Stimulated activated memory B cell treated with anti-CD40 and anti-IgM and Interleukin-4, amounts not matched to agents 10 μg/mL and 1 μg/mL and 100 μg/mL, for 72 hours (primary cell): ENCODE results near the gene MED28.
"Not testable (repeated sequence)": the region's sequence is repeated elsewhere in the genome, so short reads cannot be mapped to it uniquely, and the experiment has no call there.

ENCODE experiments used
- ATAC-seq: fragments of 150-1000 bp; cut with Tn5 transposase; 2 replicates; pipeline ENCODE4 v1.10.0; 2021
- H3K27ac Mint-ChIP-seq: one replicate; pipeline ENCODE4 v1.8.0; 2022; ENCODE audit warnings: mild to moderate bottlenecking, mixed read lengths
- H3K27me3 Mint-ChIP-seq: one replicate; pipeline ENCODE4 v1.8.0; 2022; ENCODE audit warnings: mixed read lengths
- H3K36me3 Mint-ChIP-seq: one replicate; pipeline ENCODE4 v1.8.0; 2022; ENCODE audit warnings: mixed read lengths
- H3K4me1 Mint-ChIP-seq: one replicate; pipeline ENCODE4 v1.8.0; 2022; ENCODE audit warnings: mixed read lengths
- H3K4me3 Mint-ChIP-seq: one replicate; pipeline ENCODE4 v1.8.0; 2022; ENCODE audit warnings: mild to moderate bottlenecking, moderate library complexity, mixed read lengths
- H3K9me3 Mint-ChIP-seq: one replicate; pipeline ENCODE4 v1.8.0; 2022; ENCODE audit warnings: mixed read lengths

MED28 gene, protein sequence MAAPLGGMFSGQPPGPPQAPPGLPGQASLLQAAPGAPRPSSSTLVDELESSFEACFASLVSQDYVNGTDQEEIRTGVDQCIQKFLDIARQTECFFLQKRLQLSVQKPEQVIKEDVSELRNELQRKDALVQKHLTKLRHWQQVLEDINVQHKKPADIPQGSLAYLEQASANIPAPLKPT

DNA sequence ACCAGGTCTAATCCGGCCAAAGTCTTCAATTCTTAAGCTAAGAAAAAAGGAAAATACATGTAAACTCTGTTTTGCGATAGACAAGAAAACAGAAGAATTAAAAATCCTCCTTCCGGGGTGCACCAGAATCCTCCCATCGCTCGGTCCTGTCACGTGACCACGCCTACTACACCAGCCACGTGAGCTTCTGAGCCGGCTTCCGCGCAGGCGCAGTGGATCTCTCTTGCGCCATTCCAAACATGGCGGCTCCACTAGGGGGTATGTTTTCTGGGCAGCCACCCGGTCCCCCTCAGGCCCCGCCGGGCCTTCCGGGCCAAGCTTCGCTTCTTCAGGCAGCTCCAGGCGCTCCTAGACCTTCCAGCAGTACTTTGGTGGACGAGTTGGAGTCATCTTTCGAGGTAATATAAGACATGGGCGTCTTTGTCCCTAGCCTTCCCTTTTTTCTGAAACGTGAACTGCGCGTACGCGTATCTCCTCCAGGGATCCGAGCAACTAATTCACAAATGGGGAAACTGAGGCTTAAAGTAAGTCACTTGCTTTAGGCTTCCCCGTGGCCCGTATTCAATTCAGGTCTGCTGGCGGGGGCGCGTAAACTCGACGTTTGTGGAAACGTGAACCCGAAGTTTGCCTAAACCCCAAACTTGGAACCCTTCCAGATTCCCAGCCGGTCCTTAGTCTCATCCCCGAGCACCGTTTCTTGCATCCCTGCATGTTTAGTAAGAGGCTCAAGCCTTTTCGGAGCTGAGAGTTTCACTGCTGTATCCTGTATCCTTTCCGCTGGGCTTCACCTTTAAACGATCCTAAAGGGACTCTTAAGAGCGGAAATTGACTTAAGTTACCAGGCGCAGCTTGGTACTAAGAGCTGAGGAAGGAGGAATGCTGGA lies at the start of gene MED28:
Gene MED28, plus strand, starts transcription at position 226 of the 884 bp plus-strand sequence. Its CDS starts 14 bp downstream, at position 240.
- ATAC-seq = peak; percentile 96
- peak within 1 kb of the TSS; percentile 100 for H3K4me3 Mint-ChIP-seq
- no peaks in the 10 kb centered on the region for H3K27me3 Mint-ChIP-seq
- peaks cover 24% of the 10 kb centered on the region for H3K36me3 Mint-ChIP-seq
- H3K9me3 Mint-ChIP-seq = no peaks in the 10 kb centered on the region
- H3K4me1 Mint-ChIP-seq = peaks cover 32% of the 10 kb centered on the region
- H3K27ac Mint-ChIP-seq = peak within 1 kb of the TSS; percentile 98

DNA sequence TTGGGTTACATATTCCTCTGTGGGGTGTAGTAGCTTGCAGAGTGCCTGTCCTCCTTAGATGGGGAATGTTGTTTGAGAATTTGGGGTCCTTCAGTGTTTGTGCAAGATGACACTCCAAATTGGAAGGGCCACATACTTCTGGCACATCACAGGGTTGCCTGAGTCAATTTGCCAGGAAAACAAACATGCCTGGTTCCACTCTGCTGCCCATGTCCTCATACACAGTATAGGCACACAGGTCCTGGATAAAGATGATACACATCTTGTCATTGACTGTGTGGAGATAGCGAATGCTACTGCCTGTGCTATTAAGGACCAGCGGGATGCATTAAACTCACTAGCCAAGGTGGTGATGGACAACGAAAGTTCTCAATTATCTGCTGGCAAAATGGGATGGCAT lies 48.6 kb upstream of the MED28 start:
- Mint-ChIP-seq H3K4me1 (no peaks in the 10 kb centered on the region), H3K27ac (no peak overlapping the region), H3K27me3 (no peaks in the 10 kb centered on the region), H3K4me3 (no peak overlapping the region), H3K36me3 (no peaks in the 10 kb centered on the region), H3K9me3 (no peaks in the 10 kb centered on the region)
- no peak for ATAC-seq

DNA sequence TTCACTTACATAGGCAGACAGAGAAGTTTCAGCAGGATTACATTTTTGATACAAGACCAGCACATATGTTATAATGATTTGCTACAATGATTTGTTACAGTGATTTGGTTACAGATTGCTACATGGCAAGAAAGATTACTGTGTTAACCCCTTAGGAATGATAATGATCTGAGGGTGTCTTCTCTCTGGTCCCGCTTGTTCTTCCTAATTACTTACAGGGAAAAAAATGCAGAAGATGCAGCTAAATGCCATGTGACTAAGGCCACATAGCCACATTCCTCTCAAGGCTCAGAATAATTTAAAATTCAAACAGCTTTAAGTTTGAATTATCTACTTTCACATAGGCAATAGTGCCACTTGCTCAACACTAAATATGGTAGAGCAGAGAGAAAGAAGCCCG lies 47.2 kb upstream of the MED28 start:
- no peak for ATAC-seq
- H3K4me3 Mint-ChIP-seq = no peak overlapping the region
- H3K27ac Mint-ChIP-seq = no peak overlapping the region
- no peaks in the 10 kb centered on the region for H3K36me3 Mint-ChIP-seq
- no peaks in the 10 kb centered on the region for H3K4me1 Mint-ChIP-seq
- no peaks in the 10 kb centered on the region for H3K9me3 Mint-ChIP-seq
- no peaks in the 10 kb centered on the region for H3K27me3 Mint-ChIP-seq

DNA sequence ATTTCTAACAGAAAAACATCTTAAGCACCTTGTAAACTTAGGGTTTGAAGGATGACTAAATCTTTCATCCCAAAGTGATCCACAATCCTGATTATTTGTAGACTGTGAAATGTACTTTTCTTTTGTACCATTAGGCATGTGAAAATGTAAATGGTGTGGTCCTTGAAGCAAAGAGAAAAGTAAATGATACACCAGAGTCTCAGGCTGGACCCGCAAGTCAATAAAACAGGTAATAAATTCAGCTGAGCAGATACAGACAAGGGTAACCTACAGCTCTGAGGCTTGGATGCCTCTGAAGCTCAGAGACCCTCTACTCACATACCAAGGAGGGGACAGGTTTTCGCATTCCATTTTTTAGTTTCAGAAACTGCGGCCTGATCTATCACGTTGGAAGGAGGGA lies 40.2 kb upstream of the MED28 start:
- ATAC-seq = no peak
- Mint-ChIP-seq H3K4me3 (no peak overlapping the region), H3K9me3 (no peaks in the 10 kb centered on the region), H3K4me1 (peaks cover 28% of the 10 kb centered on the region), H3K27me3 (no peaks in the 10 kb centered on the region), H3K27ac (no peak overlapping the region), H3K36me3 (no peaks in the 10 kb centered on the region)

DNA sequence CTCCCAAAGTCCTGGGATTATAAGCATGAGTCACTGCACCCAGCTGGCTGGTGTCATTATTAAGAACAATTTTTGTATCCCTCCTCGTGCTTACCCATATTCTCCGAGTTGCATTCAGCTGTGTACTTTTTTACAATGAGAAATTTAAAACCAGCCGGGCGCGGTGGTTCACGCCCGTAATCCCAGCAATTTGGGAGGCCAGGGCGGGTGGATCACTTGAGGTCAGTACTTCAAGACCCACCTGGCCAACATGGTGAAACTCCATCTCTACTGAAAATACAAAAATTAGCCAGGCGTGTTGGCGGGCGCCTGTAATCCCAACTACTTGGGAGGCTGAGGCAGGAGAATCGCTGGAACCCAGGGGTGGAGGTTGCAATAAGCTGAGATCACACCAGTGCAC lies 39.3 kb upstream of the MED28 start:
- H3K4me3 Mint-ChIP-seq, H3K27me3 Mint-ChIP-seq, H3K9me3 Mint-ChIP-seq, H3K27ac Mint-ChIP-seq, ATAC-seq, H3K36me3 Mint-ChIP-seq: not testable (repeated sequence)
- peaks cover 33% of the 10 kb centered on the region for H3K4me1 Mint-ChIP-seq

DNA sequence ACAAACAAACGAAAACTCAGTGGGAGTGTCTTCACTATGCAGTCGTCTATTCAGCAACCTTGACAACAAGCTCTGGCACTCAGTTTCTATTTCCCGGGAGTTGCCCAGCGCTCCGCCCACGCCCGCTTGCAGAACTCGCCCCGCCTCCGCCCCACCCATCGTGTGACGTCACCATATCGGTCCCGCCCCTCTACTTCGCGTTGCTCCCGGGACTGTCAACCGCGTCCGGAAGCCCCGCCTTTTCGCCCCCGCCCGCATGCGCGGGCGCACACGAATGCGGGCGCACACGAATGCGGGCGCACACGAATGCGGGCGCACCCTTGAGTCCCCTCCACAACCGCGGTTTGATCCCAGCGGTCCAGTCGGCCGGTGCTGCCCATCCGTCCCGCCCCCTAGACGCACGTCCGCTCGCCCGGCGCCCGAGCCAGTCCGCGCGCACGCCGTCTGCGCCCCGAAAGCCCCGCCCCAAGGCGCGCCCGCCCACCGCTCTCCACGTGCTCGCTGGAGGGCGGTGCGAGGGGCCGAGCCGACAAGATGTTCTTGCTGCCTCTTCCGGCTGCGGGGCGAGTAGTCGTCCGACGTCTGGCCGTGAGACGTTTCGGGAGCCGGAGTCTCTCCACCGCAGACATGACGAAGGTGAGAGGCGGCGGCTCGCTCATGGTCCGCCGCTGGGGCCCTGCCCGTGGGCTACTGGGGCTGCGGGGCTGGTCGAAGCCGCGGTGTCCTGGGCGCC lies 37.3 kb upstream of the MED28 start, which contains the start of gene LAP3:
Gene LAP3, plus strand, starts transcription at position 267 of the 733 bp plus-strand sequence. Its CDS starts 268 bp downstream, at position 535.
- H3K9me3 Mint-ChIP-seq = no peaks in the 10 kb centered on the region
- H3K36me3 Mint-ChIP-seq = peaks cover 12% of the 10 kb centered on the region
- H3K27me3 Mint-ChIP-seq = no peaks in the 10 kb centered on the region
- ATAC-seq = peak; percentile 97
- peaks cover 33% of the 10 kb centered on the region for H3K4me1 Mint-ChIP-seq
- H3K27ac Mint-ChIP-seq = peak within 1 kb of the TSS; percentile 87
- peak within 1 kb of the TSS; percentile 85 for H3K4me3 Mint-ChIP-seq

DNA sequence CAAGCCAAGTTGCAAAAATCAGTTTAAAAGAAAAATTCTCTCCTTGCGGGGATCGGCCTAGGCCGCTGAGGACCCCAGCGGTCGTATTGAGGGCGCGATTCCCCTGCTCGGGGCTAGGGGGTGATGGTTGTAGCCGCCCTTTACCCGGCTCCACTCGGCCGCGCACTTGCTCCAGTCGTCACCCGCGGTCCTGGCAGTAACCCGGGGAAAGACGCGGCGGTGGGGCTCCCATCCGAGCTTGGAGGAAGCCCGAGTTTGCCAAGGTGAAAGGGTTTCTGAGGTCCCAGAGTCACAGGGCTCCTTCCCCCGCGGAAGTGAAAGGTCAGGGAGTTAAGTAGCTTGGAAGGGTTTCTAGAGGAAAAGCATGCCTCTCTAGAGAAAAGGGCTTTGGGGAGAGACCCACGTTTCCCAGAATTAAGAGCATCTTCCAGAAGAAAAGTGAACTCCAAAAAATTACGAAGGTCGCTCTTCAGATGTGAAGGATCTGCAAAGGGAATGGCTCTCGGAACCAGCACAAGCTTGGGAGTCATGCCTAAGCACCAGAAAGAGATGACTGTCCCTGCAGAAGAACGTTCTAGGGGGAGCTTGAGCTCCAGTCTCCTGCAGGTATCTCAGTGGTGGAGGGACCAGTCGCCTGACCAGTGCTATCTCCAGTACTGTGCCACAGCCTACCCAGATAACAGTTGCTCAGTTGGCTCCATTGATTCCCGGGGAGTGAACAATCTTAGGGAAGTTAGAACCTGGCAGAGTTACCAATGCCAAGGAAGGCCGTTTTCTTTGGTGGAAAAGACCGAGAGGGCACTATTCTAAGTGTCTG lies 36.6 kb upstream of the MED28 start:
- peak overlapping the region; percentile 85 for H3K4me3 Mint-ChIP-seq
- no peaks in the 10 kb centered on the region for H3K9me3 Mint-ChIP-seq
- ATAC-seq = peak; percentile 48
- peak overlapping the region; percentile 87 for H3K27ac Mint-ChIP-seq
- peaks cover 33% of the 10 kb centered on the region for H3K4me1 Mint-ChIP-seq
- H3K36me3 Mint-ChIP-seq = peaks cover 12% of the 10 kb centered on the region
- no peaks in the 10 kb centered on the region for H3K27me3 Mint-ChIP-seq

DNA sequence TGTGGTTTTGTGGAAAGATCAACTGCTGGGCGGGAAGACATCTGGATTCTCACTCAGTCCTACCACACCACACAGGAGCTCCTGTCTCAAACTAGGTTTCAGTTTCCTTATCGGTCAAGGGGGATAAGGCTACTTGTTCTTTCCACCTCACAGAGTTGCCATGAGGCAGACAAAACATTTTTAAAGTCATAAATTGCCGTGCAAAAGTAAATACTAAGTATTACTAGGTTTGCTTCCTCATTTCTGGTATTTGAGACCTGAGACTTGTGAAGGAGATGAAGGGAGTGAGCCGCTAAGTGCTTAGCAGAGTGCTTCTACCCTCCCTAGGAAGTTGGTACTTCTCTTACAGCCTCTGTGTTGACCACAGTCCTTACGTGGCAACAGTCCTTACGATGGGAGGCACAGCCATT lies 36.0 kb upstream of the MED28 start:
- no peak for ATAC-seq

DNA sequence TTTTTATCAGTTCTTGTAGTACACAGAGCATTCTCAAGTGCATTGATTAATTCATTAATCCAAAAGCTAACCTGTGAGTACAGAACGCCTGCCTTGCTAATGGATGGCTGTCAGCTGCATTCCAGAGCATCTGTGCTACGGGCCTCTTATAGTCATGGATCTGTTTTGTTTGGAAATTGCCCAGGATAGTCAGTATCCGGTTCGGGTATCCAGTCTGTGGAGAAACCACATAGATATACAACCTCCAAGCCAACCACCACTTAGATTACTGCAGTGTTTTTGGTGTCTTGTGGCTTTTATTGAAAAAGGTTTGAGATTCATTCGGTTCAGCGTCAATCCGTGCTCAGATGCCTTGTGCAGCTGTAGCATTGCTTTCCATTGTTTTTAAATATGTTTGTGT lies 33.5 kb upstream of the MED28 start:
- Mint-ChIP-seq H3K27me3 (no peaks in the 10 kb centered on the region), H3K4me3 (no peak overlapping the region), H3K9me3 (no peaks in the 10 kb centered on the region), H3K36me3 (peaks cover 43% of the 10 kb centered on the region), H3K4me1 (peaks cover 32% of the 10 kb centered on the region), H3K27ac (no peak overlapping the region)
- no peak for ATAC-seq

More for the DNA sequence above, 36.0 kb upstream of the MED28 start:
- Mint-ChIP-seq H3K4me1 (peaks cover 33% of the 10 kb centered on the region), H3K4me3 (peak overlapping the region; percentile 85), H3K27ac (peak overlapping the region; percentile 87), H3K27me3 (no peaks in the 10 kb centered on the region), H3K36me3 (peaks cover 18% of the 10 kb centered on the region), H3K9me3 (no peaks in the 10 kb centered on the region)

DNA sequence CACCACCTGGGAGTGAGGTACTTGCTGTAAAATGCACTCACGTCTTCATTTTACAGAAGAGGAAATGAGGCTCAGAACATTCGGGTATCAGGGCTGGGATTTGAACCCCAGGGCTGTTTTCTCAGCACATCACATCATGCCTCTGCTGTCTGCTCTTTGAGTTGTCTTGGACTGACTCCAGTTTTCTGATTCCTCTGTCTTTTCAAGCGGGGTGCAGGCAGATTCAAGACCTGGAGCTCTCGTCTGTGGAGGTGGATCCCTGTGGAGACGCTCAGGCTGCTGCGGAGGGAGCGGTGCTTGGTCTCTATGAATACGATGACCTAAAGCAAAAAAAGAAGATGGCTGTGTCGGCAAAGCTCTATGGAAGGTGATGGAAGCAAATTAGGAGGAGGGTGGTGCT lies 31.2 kb upstream of the MED28 start:
- no peak overlapping the region for H3K27ac Mint-ChIP-seq
- no peaks in the 10 kb centered on the region for H3K27me3 Mint-ChIP-seq
- peaks cover 14% of the 10 kb centered on the region for H3K4me1 Mint-ChIP-seq
- no peak overlapping the region for H3K4me3 Mint-ChIP-seq
- no peak for ATAC-seq
- H3K9me3 Mint-ChIP-seq = no peaks in the 10 kb centered on the region
- peaks cover 65% of the 10 kb centered on the region for H3K36me3 Mint-ChIP-seq

DNA sequence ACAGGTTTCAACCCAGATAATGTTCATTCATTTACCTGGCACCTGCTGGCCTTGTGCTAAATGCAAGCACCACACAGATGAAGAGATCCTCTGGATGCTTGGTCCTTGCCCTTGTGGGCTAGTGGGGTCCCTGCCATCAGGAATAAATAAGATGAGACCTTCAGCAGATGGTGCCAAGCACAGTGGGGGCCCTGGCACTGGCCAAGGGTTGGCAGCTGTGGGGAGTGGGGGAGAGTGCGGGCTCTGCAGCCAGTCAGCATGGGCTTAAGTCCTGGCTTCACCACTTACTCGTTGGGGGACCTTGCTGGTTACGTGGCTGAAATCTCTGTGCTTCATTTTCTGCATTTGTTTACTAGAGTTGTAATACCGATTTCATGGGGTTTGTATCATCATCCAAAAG lies 30.5 kb upstream of the MED28 start:
- H3K27ac Mint-ChIP-seq = no peak overlapping the region
- ATAC-seq = no peak
- H3K27me3 Mint-ChIP-seq = no peaks in the 10 kb centered on the region
- no peaks in the 10 kb centered on the region for H3K9me3 Mint-ChIP-seq
- H3K4me3 Mint-ChIP-seq = no peak overlapping the region
- peaks cover 8% of the 10 kb centered on the region for H3K4me1 Mint-ChIP-seq
- H3K36me3 Mint-ChIP-seq = peaks cover 72% of the 10 kb centered on the region

DNA sequence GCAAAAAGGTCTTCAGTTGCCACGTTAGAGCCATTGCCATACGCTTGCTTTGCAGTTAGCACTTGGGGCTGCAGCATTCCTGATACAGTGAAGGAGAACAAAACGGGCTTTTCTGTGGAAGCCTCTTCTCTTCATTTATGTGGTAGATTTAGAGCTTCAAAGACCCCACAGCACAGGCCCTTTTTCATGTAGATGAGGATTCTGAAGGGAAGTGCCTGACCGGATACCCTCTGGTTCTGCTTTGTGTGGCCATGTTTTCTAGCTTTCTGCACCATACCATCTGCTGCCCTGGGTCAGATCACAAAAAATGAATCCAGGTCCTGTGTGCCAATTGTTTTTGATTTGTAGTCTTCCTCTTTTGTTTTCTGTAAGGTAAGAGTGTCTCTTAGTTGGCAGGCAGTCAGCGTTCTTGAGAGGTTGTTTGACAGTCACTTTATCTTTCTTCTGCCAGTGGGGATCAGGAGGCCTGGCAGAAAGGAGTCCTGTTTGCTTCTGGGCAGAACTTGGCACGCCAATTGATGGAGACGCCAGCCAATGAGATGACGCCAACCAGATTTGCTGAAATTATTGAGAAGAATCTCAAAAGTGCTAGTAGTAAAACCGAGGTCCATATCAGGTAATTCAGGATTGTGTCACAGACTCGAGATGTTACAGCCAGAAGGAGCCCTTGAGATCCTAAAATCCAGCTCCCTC lies 29.8 kb upstream of the MED28 start:
- no peak overlapping the region for H3K27ac Mint-ChIP-seq
- H3K4me3 Mint-ChIP-seq = no peak overlapping the region
- no peaks in the 10 kb centered on the region for H3K27me3 Mint-ChIP-seq
- peaks cover 79% of the 10 kb centered on the region for H3K36me3 Mint-ChIP-seq
- H3K4me1 Mint-ChIP-seq = peaks cover under 1% of the 10 kb centered on the region
- no peak for ATAC-seq
- no peaks in the 10 kb centered on the region for H3K9me3 Mint-ChIP-seq

DNA sequence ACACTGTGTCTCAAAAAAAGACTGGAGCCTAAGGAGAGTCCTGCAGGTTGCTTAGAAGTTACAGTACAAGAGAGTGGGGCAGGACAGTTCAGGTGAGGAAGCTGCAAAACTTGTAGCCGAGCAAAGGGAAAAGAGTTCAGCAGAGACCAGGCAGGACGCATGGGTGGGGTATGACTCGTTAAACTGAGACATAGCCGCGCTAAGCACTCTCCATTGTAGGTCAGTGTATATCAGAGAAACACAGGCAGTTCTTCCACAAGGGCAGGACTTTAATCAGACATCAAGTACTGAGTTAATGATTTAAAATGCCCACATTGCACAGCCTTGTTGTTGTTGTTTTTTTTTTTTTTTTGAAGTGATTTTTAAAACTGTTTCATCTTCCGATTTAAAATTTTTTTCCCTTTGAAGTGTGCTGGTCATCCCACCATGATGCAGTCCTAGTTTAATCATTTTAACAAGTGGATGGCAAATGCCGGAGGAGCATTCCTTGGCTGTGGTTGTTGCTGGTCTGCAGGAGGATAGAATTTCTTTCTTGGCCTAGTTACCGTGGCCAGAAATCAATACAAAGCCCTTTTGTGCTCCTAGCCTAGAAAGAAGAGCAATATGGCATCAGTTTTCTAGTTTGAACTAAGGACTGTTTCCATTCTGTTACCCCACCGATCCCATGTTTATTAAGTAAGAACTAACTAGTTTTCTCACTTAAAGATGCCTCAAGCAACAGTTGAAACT lies 27.2 kb upstream of the MED28 start:
- Mint-ChIP-seq H3K27ac (no peak overlapping the region), H3K4me3 (no peak overlapping the region), H3K27me3 (no peaks in the 10 kb centered on the region), H3K36me3 (peaks cover 89% of the 10 kb centered on the region), H3K4me1 (peaks cover 11% of the 10 kb centered on the region), H3K9me3 (no peaks in the 10 kb centered on the region)
- ATAC-seq = no peak

DNA sequence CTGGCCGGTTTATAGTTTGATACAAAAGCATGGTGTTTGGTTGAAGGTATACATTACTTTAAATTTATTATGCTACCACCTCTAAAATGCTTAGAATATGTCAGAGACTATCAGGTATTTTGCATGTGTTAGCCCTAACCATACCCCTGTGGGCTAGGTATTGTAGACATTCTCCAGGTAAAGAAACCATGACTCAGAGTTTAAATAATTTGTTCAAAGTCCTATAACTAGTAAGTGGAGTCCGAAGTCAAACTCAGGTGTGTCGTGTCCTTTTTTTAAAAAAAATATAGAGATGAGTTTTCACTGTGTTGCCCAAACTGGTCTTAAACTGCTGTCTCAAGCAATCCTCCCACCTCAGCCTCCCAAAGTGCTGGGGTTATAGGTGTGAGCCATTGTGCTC lies 25.1 kb upstream of the MED28 start:
- no peak for ATAC-seq
- Mint-ChIP-seq H3K27ac (no peak overlapping the region), H3K36me3 (peaks cover 92% of the 10 kb centered on the region), H3K4me1 (peaks cover 31% of the 10 kb centered on the region), H3K27me3 (no peaks in the 10 kb centered on the region), H3K4me3 (no peak overlapping the region), H3K9me3 (no peaks in the 10 kb centered on the region)
